NAMALWA (cell line): ENCODE results near the gene ARHGAP8.

Experiments
- DNase-seq: peaks from one replicate; pipeline ENCODE4 v3.0.0-alpha.2; 2015; ENCODE audit warnings: low spot score

The ARHGAP8 gene

GRCh38 chr22:44724859-44725258 is 27.5 kb upstream of the ARHGAP8 start:
- no peak for DNase-seq

GRCh38 chr22:44726439-44726838 is 25.9 kb upstream of the ARHGAP8 start:
- no peak for DNase-seq

- no peak for DNase-seq
Observed at GRCh38 chr22:44727148-44727547, 25.2 kb upstream of the ARHGAP8 start.

GRCh38 chr22:44727709-44728108 is 24.7 kb upstream of the ARHGAP8 start:
- DNase-seq, result no peak

GRCh38 chr22:44728761-44729324 is 23.5 kb upstream of the ARHGAP8 start:
- DNase-seq, result no peak

GRCh38 chr22:44729391-44730021 is 22.9 kb upstream of the ARHGAP8 start:
- no peak for DNase-seq

- DNase-seq, result no peak
Observed at GRCh38 chr22:44730022-44730393, 22.4 kb upstream of the ARHGAP8 start.

GRCh38 chr22:44730490-44731356 is 21.7 kb upstream of the ARHGAP8 start:
- no peak for DNase-seq

- no peak for DNase-seq
Observed at GRCh38 chr22:44731357-44731970, 20.9 kb upstream of the ARHGAP8 start.

GRCh38 chr22:44732017-44732561 is 20.3 kb upstream of the ARHGAP8 start:
- DNase-seq, result no peak

- no peak for DNase-seq
Observed at GRCh38 chr22:44732661-44733060, 19.7 kb upstream of the ARHGAP8 start.

- no peak for DNase-seq
Observed at GRCh38 chr22:44733426-44734106, 18.8 kb upstream of the ARHGAP8 start.

GRCh38 chr22:44734278-44734677 is 18.1 kb upstream of the ARHGAP8 start:
- DNase-seq, result no peak

GRCh38 chr22:44734801-44735517 is 17.4 kb upstream of the ARHGAP8 start:
- DNase-seq, result no peak

GRCh38 chr22:44735518-44736428 is 16.6 kb upstream of the ARHGAP8 start:
- peak; percentile 70 for DNase-seq

- no peak for DNase-seq
Observed at GRCh38 chr22:44736581-44737405, 15.6 kb upstream of the ARHGAP8 start.

- DNase-seq, result no peak
Observed at GRCh38 chr22:44737406-44738346, 14.7 kb upstream of the ARHGAP8 start.

GRCh38 chr22:44738347-44738715 is 14.0 kb upstream of the ARHGAP8 start:
- no peak for DNase-seq
